Prostate gland (tissue), 2 donors: ENCODE data around the gene HOXD9.

ENCODE experiments used
- CTCF ChIP-seq, 4 experiments: fragments of 200-600 bp in 2 of 4; fragments of 450-650 bp in 2 of 4; sonication (generic) in 2 of 4; IDR thresholded peaks; 1 replicate in 3 of 4; 2 replicates in 1 of 4; pipeline ENCODE4 v1.5.1; 2016 to 2019; ENCODE audit warnings: antibody characterized with exemption in 4 of 4, mild to moderate bottlenecking in 2 of 4, moderate library complexity in 2 of 4
- POLR2A ChIP-seq: fragments of 450-650 bp; IDR thresholded peaks from one replicate; pipeline ENCODE4 v1.6.1; 2016; ENCODE audit warnings: antibody characterized with exemption, mild to moderate bottlenecking

DNA sequence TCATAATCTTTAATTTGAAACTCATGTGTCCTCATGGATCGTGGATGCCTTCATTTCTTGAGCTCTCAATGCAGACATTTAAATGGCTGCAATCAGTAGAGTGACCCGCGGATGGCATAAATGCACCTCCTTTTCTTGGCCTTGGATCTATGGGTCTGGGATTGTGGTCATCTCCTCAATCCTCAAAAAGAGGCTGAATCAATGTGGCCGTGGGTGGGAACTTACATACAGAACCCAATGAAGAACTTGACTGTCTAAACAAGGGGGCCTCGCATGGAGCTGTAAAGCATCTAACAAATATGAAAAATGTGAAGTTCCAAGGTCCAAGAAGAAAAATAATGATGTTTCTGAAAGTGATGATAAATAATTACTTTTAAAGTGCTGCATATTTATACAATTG lies 27.1 kb upstream of the HOXD9 start:
- no peak for TF ChIP-seq CTCF (IDR thresholded peaks at IDR 0.05)
- no peak for TF ChIP-seq POLR2A
